Measurements from ENCODE around the gene FILIP1.

The FILIP1 gene

DNA sequence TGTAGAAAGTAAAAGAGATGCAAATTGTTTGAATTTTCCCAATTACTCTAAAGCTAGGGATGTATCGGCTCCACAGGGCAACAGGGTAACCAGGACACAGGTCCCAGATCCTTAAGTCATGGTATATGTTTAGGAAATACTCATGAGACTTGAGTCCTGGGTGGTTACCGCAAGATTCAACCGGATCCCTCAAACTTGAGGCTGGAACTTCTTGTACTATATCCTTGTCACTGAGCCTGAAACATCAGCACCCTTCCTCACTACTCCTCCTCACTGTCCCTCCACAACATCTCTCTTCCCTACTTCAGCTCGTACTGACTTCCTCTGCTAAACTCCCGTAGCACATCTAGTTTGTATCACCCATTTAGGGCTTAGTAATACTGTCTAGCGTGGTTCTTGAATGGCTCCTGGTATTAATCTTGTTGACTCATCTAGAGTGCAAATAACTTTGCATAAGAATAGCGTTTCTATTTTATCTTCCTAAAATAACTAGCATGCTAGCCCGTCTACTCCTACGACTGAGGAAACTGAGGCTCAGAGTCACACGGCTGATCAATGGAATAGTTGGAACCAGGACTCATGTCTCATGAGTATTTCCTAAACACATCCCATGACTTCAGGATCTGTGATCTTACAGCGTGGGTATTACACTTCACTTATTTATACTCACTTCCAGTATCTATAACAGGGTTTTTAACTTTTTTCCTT is 72.1 kb downstream of the FILIP1 start:
- Histone ChIP-seq H3K9ac (ENCODE audit: low read depth, low read length) (no peak overlapping the region), H3K4me1 (ENCODE audit: insufficient read depth, low read length) (no peaks in the 10 kb centered on the region), H3K79me2 (ENCODE audit: insufficient read depth, low read length) (no peaks in the 10 kb centered on the region), H2AFZ (ENCODE audit: low read depth, low read length) (no peak overlapping the region), H3K27ac (ENCODE audit: low read length) (no peak overlapping the region), H3K36me3 (ENCODE audit: insufficient read depth, low read length) (no peaks in the 10 kb centered on the region), H3K4me3 (ENCODE audit: low read depth in 1 of 2, low read length in 2 of 2) (no peak overlapping the region), H3K9me3 (ENCODE audit: insufficient read depth, low read length, severe bottlenecking) (no peaks in the 10 kb centered on the region), H3K4me2 (ENCODE audit: insufficient read depth, low read length) (no peak overlapping the region), H3K27me3 (ENCODE audit: insufficient read depth, low read length, poor library complexity) (no peaks in the 10 kb centered on the region), H4K20me1 (ENCODE audit: insufficient read depth, low read length) (no peaks in the 10 kb centered on the region)
- no peak for ATAC-seq (ENCODE audit: insufficient read depth, low read depth)
- DNase-seq, result no peak
- TF ChIP-seq, protein P1, sequence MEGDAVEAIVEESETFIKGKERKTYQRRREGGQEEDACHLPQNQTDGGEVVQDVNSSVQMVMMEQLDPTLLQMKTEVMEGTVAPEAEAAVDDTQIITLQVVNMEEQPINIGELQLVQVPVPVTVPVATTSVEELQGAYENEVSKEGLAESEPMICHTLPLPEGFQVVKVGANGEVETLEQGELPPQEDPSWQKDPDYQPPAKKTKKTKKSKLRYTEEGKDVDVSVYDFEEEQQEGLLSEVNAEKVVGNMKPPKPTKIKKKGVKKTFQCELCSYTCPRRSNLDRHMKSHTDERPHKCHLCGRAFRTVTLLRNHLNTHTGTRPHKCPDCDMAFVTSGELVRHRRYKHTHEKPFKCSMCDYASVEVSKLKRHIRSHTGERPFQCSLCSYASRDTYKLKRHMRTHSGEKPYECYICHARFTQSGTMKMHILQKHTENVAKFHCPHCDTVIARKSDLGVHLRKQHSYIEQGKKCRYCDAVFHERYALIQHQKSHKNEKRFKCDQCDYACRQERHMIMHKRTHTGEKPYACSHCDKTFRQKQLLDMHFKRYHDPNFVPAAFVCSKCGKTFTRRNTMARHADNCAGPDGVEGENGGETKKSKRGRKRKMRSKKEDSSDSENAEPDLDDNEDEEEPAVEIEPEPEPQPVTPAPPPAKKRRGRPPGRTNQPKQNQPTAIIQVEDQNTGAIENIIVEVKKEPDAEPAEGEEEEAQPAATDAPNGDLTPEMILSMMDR (IDR thresholded peaks at IDR 0.05; ENCODE audit: borderline replicate concordance, extremely low read depth, low read length, poor library complexity, severe bottlenecking), result no peak
- no peak for TF ChIP-seq EZH2 (IDR thresholded peaks at IDR 0.05; ENCODE audit: borderline replicate concordance, low read depth, low read length, severe bottlenecking)

DNA sequence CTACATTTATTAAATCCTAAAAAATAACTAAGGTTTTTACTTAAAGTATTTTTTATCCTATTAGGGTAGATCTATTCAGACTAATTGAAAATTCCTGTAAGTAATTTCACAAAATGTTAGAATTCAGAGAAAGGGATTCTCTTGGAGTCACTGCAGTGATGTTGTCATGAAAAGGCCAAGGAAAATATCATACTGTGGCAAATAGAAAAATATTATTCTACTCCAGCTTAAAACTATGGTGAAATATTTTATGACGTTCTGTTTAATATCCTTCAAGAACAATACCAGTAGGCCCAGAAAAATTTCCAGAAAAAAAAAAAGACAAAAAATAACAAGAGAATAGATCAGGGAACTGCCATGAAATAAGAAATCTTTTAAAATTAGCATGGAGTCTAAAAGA is 73.6 kb downstream of the FILIP1 start:
- no peak overlapping the region for H3K4me2 ChIP-seq (ENCODE audit: insufficient read depth, low read length)
- no peak for DNase-seq
- no peak overlapping the region for H2AFZ ChIP-seq (ENCODE audit: low read depth, low read length)
- H3K4me3 ChIP-seq (ENCODE audit: low read depth in 1 of 2, low read length in 2 of 2), result no peak overlapping the region
- H3K27ac ChIP-seq (ENCODE audit: low read length), result no peak overlapping the region
- no peaks in the 10 kb centered on the region for H3K79me2 ChIP-seq (ENCODE audit: insufficient read depth, low read length)
- no peaks in the 10 kb centered on the region for H3K27me3 ChIP-seq (ENCODE audit: insufficient read depth, low read length, poor library complexity)
- no peaks in the 10 kb centered on the region for H3K9me3 ChIP-seq (ENCODE audit: insufficient read depth, low read length, severe bottlenecking)
- TF ChIP-seq, protein P1 (IDR thresholded peaks at IDR 0.05; ENCODE audit: borderline replicate concordance, extremely low read depth, low read length, poor library complexity, severe bottlenecking), result no peak
- no peak for TF ChIP-seq EZH2 (IDR thresholded peaks at IDR 0.05; ENCODE audit: borderline replicate concordance, low read depth, low read length, severe bottlenecking)
- H3K9ac ChIP-seq (ENCODE audit: low read depth, low read length), result no peak overlapping the region
- no peaks in the 10 kb centered on the region for H3K4me1 ChIP-seq (ENCODE audit: insufficient read depth, low read length)
- H3K36me3 ChIP-seq (ENCODE audit: insufficient read depth, low read length), result no peaks in the 10 kb centered on the region
- no peak for ATAC-seq (ENCODE audit: insufficient read depth, low read depth)
- no peaks in the 10 kb centered on the region for H4K20me1 ChIP-seq (ENCODE audit: insufficient read depth, low read length)

DNA sequence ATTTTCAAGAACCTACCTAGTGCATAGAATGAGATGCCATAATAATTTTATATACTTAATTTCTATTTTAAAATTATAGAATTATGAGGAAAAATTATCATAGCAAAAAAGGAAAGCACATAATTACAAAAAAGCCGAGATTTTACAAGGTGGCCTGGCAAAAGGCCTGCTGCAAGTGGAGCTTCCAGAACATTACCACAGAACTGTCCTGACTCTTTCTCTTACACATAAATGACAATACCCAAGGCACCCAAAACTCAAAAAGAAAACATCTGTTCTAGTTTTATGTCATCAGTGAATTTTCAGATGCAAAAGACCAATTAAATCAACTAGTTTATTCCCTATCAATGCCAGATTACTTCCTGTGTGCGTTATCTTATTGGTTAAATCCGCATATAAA is 74.2 kb downstream of the FILIP1 start:
- Histone ChIP-seq H3K9ac (ENCODE audit: low read depth, low read length) (no peak overlapping the region), H3K4me1 (ENCODE audit: insufficient read depth, low read length) (no peaks in the 10 kb centered on the region), H3K27ac (ENCODE audit: low read length) (no peak overlapping the region), H3K79me2 (ENCODE audit: insufficient read depth, low read length) (no peaks in the 10 kb centered on the region), H3K4me2 (ENCODE audit: insufficient read depth, low read length) (no peak overlapping the region), H2AFZ (ENCODE audit: low read depth, low read length) (no peak overlapping the region), H3K27me3 (ENCODE audit: insufficient read depth, low read length, poor library complexity) (no peaks in the 10 kb centered on the region), H4K20me1 (ENCODE audit: insufficient read depth, low read length) (no peaks in the 10 kb centered on the region), H3K9me3 (ENCODE audit: insufficient read depth, low read length, severe bottlenecking) (no peaks in the 10 kb centered on the region), H3K4me3 (ENCODE audit: low read depth in 1 of 2, low read length in 2 of 2) (no peak overlapping the region), H3K36me3 (ENCODE audit: insufficient read depth, low read length) (no peaks in the 10 kb centered on the region)
- DNase-seq (no peak), ATAC-seq (ENCODE audit: insufficient read depth, low read depth) (no peak)
- TF ChIP-seq, protein P1 (IDR thresholded peaks at IDR 0.05; ENCODE audit: borderline replicate concordance, extremely low read depth, low read length, poor library complexity, severe bottlenecking), result no peak
- TF ChIP-seq EZH2 (IDR thresholded peaks at IDR 0.05; ENCODE audit: borderline replicate concordance, low read depth, low read length, severe bottlenecking), result no peak

Measured in DND-41 (cell line).